ENCODE data around the gene ACYP2. TPM values are rescaled to one million over a fixed set of nuclear protein-coding genes. Genes with fewer than 3 reads are reported as not detected.
"Not testable (repeated sequence)": the region's sequence is repeated elsewhere in the genome, so short reads cannot be mapped to it uniquely, and the experiment has no call there.

Gene ACYP2
- total RNA-seq, 1 donor from 2014 or later, result 14.9 TPM

DNA sequence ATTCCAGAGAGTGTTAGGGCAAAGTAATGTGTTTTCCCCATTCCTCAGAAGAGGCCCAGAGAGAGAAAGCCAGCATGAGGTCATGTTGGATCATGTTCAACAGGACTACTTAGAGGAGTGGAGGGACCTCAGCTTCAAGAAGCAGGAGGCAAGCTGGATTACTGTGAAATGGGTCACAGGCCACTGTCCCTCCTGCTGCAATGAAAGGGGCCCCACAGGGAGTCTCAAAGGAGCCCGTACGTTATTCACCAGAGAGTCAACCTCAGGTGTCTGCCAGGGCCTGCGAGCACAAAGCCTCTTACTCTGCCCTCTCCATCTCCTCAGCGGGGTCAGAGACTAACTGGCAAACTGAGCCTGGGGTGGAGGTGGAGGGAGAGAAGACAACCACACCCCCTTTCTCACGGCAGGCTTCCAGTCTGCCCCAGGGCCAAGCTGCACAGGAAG, 27.2 kb upstream of the ACYP2 start:
- intact Hi-C loops (cut with micrococcal nuclease), result no loop called here
- H3K4me3 Mint-ChIP-seq, result no peak overlapping the region

DNA sequence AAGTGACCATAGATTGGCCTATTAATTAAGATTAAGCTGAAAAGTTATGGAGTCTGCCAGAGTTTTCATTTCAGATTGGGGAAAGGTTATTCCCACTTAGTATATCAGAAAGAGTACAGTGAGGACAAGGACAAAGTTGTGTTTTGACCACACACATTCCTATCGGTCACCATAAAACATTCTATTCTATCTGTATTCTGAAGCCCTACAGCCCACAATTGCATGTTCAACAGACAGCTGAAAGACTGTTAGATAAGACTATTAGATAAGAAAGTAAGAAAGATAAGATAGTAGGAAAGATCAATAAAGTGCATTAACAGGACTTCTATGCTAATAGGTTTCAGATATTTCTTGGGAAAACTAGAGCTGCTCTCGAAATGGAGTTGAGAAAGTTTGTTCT, 26.7 kb upstream of the ACYP2 start:
- H3K9me3 Mint-ChIP-seq, result no peaks in the 10 kb centered on the region
- intact Hi-C loops (cut with micrococcal nuclease), result no loop called here
- H3K36me3 Mint-ChIP-seq (ENCODE audit: low read depth), result no peaks in the 10 kb centered on the region
- H3K27me3 Mint-ChIP-seq, result no peaks in the 10 kb centered on the region
- DNase-seq, result no peak
- H3K4me1 Mint-ChIP-seq, result peaks cover 39% of the 10 kb centered on the region
- no peak for ATAC-seq (ENCODE audit: low read depth)
- TF ChIP-seq, protein P1, sequence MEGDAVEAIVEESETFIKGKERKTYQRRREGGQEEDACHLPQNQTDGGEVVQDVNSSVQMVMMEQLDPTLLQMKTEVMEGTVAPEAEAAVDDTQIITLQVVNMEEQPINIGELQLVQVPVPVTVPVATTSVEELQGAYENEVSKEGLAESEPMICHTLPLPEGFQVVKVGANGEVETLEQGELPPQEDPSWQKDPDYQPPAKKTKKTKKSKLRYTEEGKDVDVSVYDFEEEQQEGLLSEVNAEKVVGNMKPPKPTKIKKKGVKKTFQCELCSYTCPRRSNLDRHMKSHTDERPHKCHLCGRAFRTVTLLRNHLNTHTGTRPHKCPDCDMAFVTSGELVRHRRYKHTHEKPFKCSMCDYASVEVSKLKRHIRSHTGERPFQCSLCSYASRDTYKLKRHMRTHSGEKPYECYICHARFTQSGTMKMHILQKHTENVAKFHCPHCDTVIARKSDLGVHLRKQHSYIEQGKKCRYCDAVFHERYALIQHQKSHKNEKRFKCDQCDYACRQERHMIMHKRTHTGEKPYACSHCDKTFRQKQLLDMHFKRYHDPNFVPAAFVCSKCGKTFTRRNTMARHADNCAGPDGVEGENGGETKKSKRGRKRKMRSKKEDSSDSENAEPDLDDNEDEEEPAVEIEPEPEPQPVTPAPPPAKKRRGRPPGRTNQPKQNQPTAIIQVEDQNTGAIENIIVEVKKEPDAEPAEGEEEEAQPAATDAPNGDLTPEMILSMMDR (IDR thresholded peaks at IDR 0.05), result no peak
- ChIA-PET POLR2A (interaction anchor here (0.5 kb wide), 1 partner anchor 9 kb away, joined by 6 read pairs; no protein-coding TSS in a partner anchor), CTCF (interaction anchor here (1.1 kb wide), 1 partner anchor 18 kb away, joined by 3 read pairs; no protein-coding TSS in a partner anchor)
- no peak overlapping the region for H3K4me3 Mint-ChIP-seq
- no peak overlapping the region for H3K27ac Mint-ChIP-seq

More for the DNA sequence above, 27.2 kb upstream of the ACYP2 start:
- no peaks in the 10 kb centered on the region for H3K27me3 Mint-ChIP-seq
- H3K27ac Mint-ChIP-seq, result no peak overlapping the region
- ATAC-seq (ENCODE audit: low read depth) (no peak), DNase-seq (no peak)
- H3K4me1 Mint-ChIP-seq, result peaks cover 34% of the 10 kb centered on the region
- ChIA-PET POLR2A (no interaction called here), CTCF (interaction anchor here (1.1 kb wide), 1 partner anchor 19 kb away, joined by 3 read pairs; no protein-coding TSS in a partner anchor)
- TF ChIP-seq, protein P1 (IDR thresholded peaks at IDR 0.05), result no peak
- no peaks in the 10 kb centered on the region for H3K36me3 Mint-ChIP-seq (ENCODE audit: low read depth)
- H3K9me3 Mint-ChIP-seq, result no peaks in the 10 kb centered on the region

DNA sequence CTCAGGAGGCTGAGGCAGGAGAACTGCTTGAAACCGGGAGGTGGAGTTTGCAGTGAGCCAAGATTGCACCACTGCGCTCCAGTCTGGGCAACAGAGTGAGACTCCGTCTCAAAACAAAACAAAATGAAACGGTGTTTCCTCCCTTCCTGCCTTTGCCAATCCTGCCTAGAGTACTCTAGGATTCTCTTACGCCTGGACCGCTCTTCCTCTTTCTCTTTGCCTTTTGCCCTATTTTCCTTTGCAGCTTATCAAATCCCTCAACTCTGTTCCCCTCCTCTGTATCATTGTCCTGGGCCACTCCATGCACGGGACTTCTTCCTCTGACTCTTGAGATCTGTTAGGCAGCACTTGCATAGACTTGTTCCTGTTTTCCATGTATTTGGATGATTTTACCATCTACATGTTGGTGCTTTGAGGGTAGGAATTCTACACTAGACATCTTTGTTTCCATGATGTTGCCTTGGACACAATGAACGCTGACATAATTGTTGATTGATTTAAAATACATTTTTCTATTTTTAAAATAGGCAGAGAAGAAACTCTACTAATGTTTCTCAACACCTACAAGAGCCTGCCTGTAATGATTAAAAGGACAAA, 24.8 kb upstream of the ACYP2 start:
- no peak overlapping the region for H3K27ac Mint-ChIP-seq

DNA sequence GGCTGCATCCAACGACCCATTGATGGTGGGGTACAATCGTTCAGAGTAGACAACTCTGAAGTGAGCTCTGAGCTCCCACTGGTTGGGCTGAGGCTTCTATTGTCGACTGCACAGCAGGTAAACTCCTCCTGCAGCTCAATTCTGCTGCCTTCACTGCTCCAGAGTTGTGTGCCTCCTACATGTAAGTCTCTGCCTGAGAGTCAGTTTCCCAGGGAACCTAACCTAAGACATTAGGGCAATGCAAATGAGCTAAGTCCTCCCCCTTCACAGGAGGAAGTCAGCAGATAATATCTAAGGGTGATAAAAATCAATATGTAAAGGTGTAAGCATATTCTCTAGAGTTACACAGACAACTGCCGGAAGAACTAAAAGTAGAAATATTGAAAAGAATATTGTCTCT, 22.5 kb upstream of the ACYP2 start:
- Mint-ChIP-seq H3K36me3 (ENCODE audit: low read depth) (peaks cover 2% of the 10 kb centered on the region), H3K4me3 (peak overlapping the region; percentile 49), H3K27me3 (no peaks in the 10 kb centered on the region), H3K4me1 (peaks cover 52% of the 10 kb centered on the region), H3K27ac (peak overlapping the region; percentile 82), H3K9me3 (peaks cover 2% of the 10 kb centered on the region)
- POLR2A ChIA-PET, result interaction anchor here (1.0 to 1.8 kb wide), 6 partner anchors 10 to 121 kb away, joined by 3 to 8 read pairs (median 6); partner anchors contain the start of genes ACYP2 and PSME4
- intact Hi-C loops (cut with micrococcal nuclease), result loop anchor here (1.0 kb wide), 3 partner anchors 10 to 957 kb away; partner anchors contain the start of gene RTN4
- ATAC-seq (ENCODE audit: low read depth), result peak; percentile 68
- CTCF ChIA-PET, result no interaction called here
- TF ChIP-seq, protein P1 (IDR thresholded peaks at IDR 0.05), result no peak
- DNase-seq, result no peak

More for the DNA sequence above, 24.8 kb upstream of the ACYP2 start:
- ChIA-PET CTCF (no interaction called here), POLR2A (no interaction called here)
- no peaks in the 10 kb centered on the region for H3K27me3 Mint-ChIP-seq
- intact Hi-C loops (cut with micrococcal nuclease), result no loop called here
- no peak overlapping the region for H3K4me3 Mint-ChIP-seq
- H3K9me3 Mint-ChIP-seq, result peaks cover 2% of the 10 kb centered on the region
- no peaks in the 10 kb centered on the region for H3K36me3 Mint-ChIP-seq (ENCODE audit: low read depth)
- DNase-seq (no peak), ATAC-seq (ENCODE audit: low read depth) (no peak)
- H3K4me1 Mint-ChIP-seq, result peaks cover 40% of the 10 kb centered on the region
- TF ChIP-seq, protein P1 (IDR thresholded peaks at IDR 0.05), result no peak

DNA sequence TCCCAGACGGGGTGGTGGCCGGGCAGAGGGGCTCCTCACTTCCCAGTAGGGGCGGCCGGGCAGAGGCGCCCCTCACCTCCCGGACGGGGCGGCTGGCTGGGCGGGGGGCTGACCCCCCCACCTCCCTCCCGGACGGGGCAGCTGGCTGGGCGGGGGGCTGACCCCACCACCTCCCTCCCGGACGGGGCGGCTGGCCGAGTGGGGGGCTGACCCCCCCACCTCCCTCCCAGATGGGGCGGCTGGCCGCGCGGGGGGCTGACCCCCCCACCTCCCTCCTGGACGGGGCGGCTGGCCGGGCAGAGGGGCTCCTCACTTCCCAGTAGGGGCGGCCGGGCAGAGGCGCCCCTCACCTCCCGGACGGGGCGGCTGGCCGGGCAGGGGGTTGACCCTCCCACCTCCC, 20.0 kb upstream of the ACYP2 start:
- H3K9me3 Mint-ChIP-seq; POLR2A ChIA-PET; H3K4me3 Mint-ChIP-seq; H3K36me3 Mint-ChIP-seq (ENCODE audit: low read depth); DNase-seq; intact Hi-C loops (cut with micrococcal nuclease); ATAC-seq (ENCODE audit: low read depth); CTCF ChIA-PET; H3K27me3 Mint-ChIP-seq: not testable (repeated sequence)
- H3K4me1 Mint-ChIP-seq, result peaks cover 77% of the 10 kb centered on the region
- peak overlapping the region; percentile 62 for H3K27ac Mint-ChIP-seq

DNA sequence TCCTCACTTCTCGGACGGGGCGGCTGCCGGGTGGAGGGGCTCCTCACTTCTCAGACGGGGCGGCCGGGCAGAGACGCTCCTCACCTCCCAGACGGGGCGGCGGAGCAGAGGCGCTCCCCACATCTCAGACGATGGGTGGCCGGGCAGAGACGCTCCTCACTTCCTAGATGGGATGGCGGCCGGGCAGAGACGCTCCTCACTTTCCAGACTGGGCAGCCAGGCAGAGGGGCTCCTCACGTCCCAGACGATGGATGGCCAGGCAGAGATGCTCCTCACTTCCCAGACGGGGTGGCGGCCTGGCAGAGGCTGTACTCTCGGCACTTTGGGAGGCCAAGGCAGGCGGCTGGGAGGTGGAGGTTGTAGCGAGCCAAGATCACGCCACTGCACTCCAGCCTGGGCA, 19.3 kb upstream of the ACYP2 start:
- H3K36me3 Mint-ChIP-seq (ENCODE audit: low read depth); H3K4me3 Mint-ChIP-seq; H3K9me3 Mint-ChIP-seq; POLR2A ChIA-PET; ATAC-seq (ENCODE audit: low read depth); intact Hi-C loops (cut with micrococcal nuclease); H3K27me3 Mint-ChIP-seq; CTCF ChIA-PET; H3K27ac Mint-ChIP-seq; DNase-seq: not testable (repeated sequence)
- peaks cover 77% of the 10 kb centered on the region for H3K4me1 Mint-ChIP-seq

All from activated B cell treated with CpG ODN at 0.5 μM for 24 hours (primary cell).